Tibial nerve (tissue), 3 donors: Measurements from ENCODE around the gene RPS6KA3.

Source experiments
- POLR2A ChIP-seq, 2 donors: fragments of 450-650 bp; IDR thresholded peaks; one replicate each; pipeline ENCODE4 v1.6.1; 2017; ENCODE audit warnings: antibody characterized with exemption in 2 of 2, mild to moderate bottlenecking in 2 of 2, moderate library complexity in 2 of 2
- TF ChIP-seq, protein P1 (sequence below), 5 experiments: fragments of 200-600 bp in 3 of 5; fragments of 450-650 bp in 2 of 5; sonication (generic) in 3 of 5; IDR thresholded peaks; one replicate each; pipeline ENCODE4 v1.5.1; 2016 to 2019; ENCODE audit warnings: antibody characterized with exemption in 5 of 5, mild to moderate bottlenecking in 3 of 5, moderate library complexity in 2 of 5

DNA sequence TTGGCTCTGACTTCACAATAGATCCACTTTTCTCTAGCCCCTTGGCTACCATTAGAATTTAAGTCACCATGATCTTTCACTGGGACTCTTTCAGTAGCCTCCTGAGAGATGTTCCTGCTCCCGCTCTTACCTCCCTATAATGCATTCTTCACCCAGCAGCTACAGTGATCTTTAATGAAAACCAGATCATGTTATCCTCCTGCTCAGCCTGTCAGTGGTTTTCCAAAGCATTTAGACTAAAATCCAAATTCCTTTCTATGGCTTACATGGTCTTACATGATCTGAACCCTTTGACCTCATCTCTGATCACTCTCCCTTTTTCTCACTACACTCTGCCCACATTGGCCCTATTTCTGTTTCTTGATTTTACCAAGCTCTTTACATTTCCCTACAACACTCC is 18.3 kb upstream of the RPS6KA3 start:
- TF ChIP-seq, protein P1, sequence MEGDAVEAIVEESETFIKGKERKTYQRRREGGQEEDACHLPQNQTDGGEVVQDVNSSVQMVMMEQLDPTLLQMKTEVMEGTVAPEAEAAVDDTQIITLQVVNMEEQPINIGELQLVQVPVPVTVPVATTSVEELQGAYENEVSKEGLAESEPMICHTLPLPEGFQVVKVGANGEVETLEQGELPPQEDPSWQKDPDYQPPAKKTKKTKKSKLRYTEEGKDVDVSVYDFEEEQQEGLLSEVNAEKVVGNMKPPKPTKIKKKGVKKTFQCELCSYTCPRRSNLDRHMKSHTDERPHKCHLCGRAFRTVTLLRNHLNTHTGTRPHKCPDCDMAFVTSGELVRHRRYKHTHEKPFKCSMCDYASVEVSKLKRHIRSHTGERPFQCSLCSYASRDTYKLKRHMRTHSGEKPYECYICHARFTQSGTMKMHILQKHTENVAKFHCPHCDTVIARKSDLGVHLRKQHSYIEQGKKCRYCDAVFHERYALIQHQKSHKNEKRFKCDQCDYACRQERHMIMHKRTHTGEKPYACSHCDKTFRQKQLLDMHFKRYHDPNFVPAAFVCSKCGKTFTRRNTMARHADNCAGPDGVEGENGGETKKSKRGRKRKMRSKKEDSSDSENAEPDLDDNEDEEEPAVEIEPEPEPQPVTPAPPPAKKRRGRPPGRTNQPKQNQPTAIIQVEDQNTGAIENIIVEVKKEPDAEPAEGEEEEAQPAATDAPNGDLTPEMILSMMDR (IDR thresholded peaks at IDR 0.05) = no peak
- no peak for TF ChIP-seq POLR2A (IDR thresholded peaks at IDR 0.05)
